GM18907 (cell line): ENCODE data around the gene APOE.
"Not testable (repeated sequence)": the region's sequence is repeated elsewhere in the genome, so short reads cannot be mapped to it uniquely, and the experiment has no call there.

Source experiments
- ATAC-seq: cut with Tn5 transposase; IDR thresholded peaks from one replicate; pipeline ENCODE4 v1.9.1; 2021; ENCODE audit warnings: mild to moderate bottlenecking, moderate library complexity; ENCODE audit not compliant: unreplicated experiment

APOE gene

GRCh38 chr19:44905437-44906160 is at the start of gene APOE:
Gene APOE (plus strand): TSS chr19:44905796. CDS start chr19:44906625, 829 bp downstream.
- no peak for ATAC-seq

- no peak for ATAC-seq
Measured at GRCh38 chr19:44856421-44857083, 49.0 kb upstream of the APOE start.

GRCh38 chr19:44857837-44858236 is 47.8 kb upstream of the APOE start:
- ATAC-seq: no peak

- ATAC-seq: not testable (repeated sequence)
Measured at GRCh38 chr19:44861576-44861975, 44.0 kb upstream of the APOE start.

GRCh38 chr19:44863990-44864389 is 41.6 kb upstream of the APOE start:
- ATAC-seq: no peak

- no peak for ATAC-seq
Measured at GRCh38 chr19:44865196-44865767, 40.3 kb upstream of the APOE start.

GRCh38 chr19:44866664-44867063 is 38.9 kb upstream of the APOE start:
- no peak for ATAC-seq

GRCh38 chr19:44867578-44867977 is 38.0 kb upstream of the APOE start:
- ATAC-seq: no peak

GRCh38 chr19:44869733-44870470 is 35.7 kb upstream of the APOE start:
- no peak for ATAC-seq

- ATAC-seq: no peak
Measured at GRCh38 chr19:44871809-44872208, 33.8 kb upstream of the APOE start.

GRCh38 chr19:44872661-44873060 is 32.9 kb upstream of the APOE start:
- ATAC-seq: no peak

- no peak for ATAC-seq
Measured at GRCh38 chr19:44874317-44874716, 31.3 kb upstream of the APOE start.

GRCh38 chr19:44875666-44876451 is 29.7 kb upstream of the APOE start:
- ATAC-seq: no peak

- ATAC-seq: no peak
Measured at GRCh38 chr19:44876930-44877535, 28.6 kb upstream of the APOE start.

GRCh38 chr19:44878120-44878865 is 27.3 kb upstream of the APOE start:
- no peak for ATAC-seq

GRCh38 chr19:44879309-44880065 is 26.1 kb upstream of the APOE start:
- no peak for ATAC-seq

- no peak for ATAC-seq
Measured at GRCh38 chr19:44882063-44882462, 23.5 kb upstream of the APOE start.

- ATAC-seq: not testable (repeated sequence)
Measured at GRCh38 chr19:44882619-44883397, 22.8 kb upstream of the APOE start.
